Mesothelial cell of epicardium (in vitro differentiated cells): ENCODE results near the gene BMPR1B. TPM values are rescaled to one million over a fixed set of nuclear protein-coding genes. Genes with fewer than 3 reads are reported as not detected.
"Not testable (repeated sequence)": the region's sequence is repeated elsewhere in the genome, so short reads cannot be mapped to it uniquely, and the experiment has no call there.

Source experiments
- DNase-seq, 2 experiments: peaks; one replicate each; pipeline ENCODE4 v3.0.0; 2021; ENCODE audit warnings: low spot score in 2 of 2; ENCODE audit not compliant: unreplicated experiment in 2 of 2
- H3K27ac Mint-ChIP-seq: 2 replicates; pipeline ENCODE4 v1.8.0; 2021; ENCODE audit warnings: mixed read lengths
- H3K27me3 Mint-ChIP-seq: 2 replicates; pipeline ENCODE4 v1.8.0; 2021; ENCODE audit warnings: low read depth, mixed read lengths
- H3K36me3 Mint-ChIP-seq: 2 replicates; pipeline ENCODE4 v1.8.0; 2021; ENCODE audit warnings: mixed read lengths
- H3K4me1 Mint-ChIP-seq: 2 replicates; pipeline ENCODE4 v1.8.0; 2021; ENCODE audit warnings: mixed read lengths
- H3K4me3 Mint-ChIP-seq: 2 replicates; pipeline ENCODE4 v1.8.0; 2021; ENCODE audit warnings: mild to moderate bottlenecking, moderate library complexity, mixed read lengths
- H3K9me3 Mint-ChIP-seq: 2 replicates; pipeline ENCODE4 v1.8.0; 2021; ENCODE audit warnings: mixed read lengths
- CTCF ChIP-seq: fragments of 200-600 bp; sonication (generic); IDR thresholded peaks from one replicate; pipeline ENCODE4 v1.5.0; 2021; ENCODE audit warnings: antibody characterized with exemption; ENCODE audit not compliant: unreplicated experiment
- total RNA-seq: library from RNA; stranded (reverse); gene quantifications from 3 replicates; pipeline ENCODE4 v1.2.1, GENCODE V29; 2021

Gene BMPR1B
- total RNA-seq, 1 donor from 2014 or later = 2.6 TPM

GRCh38 chr4:95161781-95162469, 404.2 kb downstream of the BMPR1B start:
- H3K9me3 Mint-ChIP-seq = no peaks in the 10 kb centered on the region
- no peak overlapping the region for H3K4me3 Mint-ChIP-seq
- H3K4me1 Mint-ChIP-seq = peaks cover 11% of the 10 kb centered on the region
- no peak for DNase-seq
- no peak overlapping the region for H3K27ac Mint-ChIP-seq
- no peaks in the 10 kb centered on the region for H3K27me3 Mint-ChIP-seq
- no peak for TF ChIP-seq CTCF
- H3K36me3 Mint-ChIP-seq = no peaks in the 10 kb centered on the region

- H3K27me3 Mint-ChIP-seq = no peaks in the 10 kb centered on the region
- no peak overlapping the region for H3K27ac Mint-ChIP-seq
- no peak for DNase-seq
- TF ChIP-seq CTCF = no peak
- H3K9me3 Mint-ChIP-seq = no peaks in the 10 kb centered on the region
- peaks cover 18% of the 10 kb centered on the region for H3K4me1 Mint-ChIP-seq
- peaks cover 7% of the 10 kb centered on the region for H3K36me3 Mint-ChIP-seq
- H3K4me3 Mint-ChIP-seq = no peak overlapping the region
These were observed 405.1 kb downstream of the BMPR1B start for GRCh38 chr4:95162867-95163266.

- DNase-seq = no peak
- peak; percentile 87 for TF ChIP-seq CTCF
- peaks cover 24% of the 10 kb centered on the region for H3K36me3 Mint-ChIP-seq
- H3K27me3 Mint-ChIP-seq = no peaks in the 10 kb centered on the region
- H3K4me3 Mint-ChIP-seq = no peak overlapping the region
- peaks cover 21% of the 10 kb centered on the region for H3K4me1 Mint-ChIP-seq
- no peaks in the 10 kb centered on the region for H3K9me3 Mint-ChIP-seq
- no peak overlapping the region for H3K27ac Mint-ChIP-seq
These were observed 408.3 kb downstream of the BMPR1B start for GRCh38 chr4:95165926-95166524.

GRCh38 chr4:95167805-95168204, 410.1 kb downstream of the BMPR1B start:
- DNase-seq = no peak
- Mint-ChIP-seq H3K27ac (no peak overlapping the region), H3K9me3 (no peaks in the 10 kb centered on the region), H3K27me3 (no peaks in the 10 kb centered on the region), H3K4me1 (peaks cover 21% of the 10 kb centered on the region), H3K36me3 (peaks cover 29% of the 10 kb centered on the region), H3K4me3 (no peak overlapping the region)
- no peak for TF ChIP-seq CTCF

GRCh38 chr4:95170176-95170575, 412.4 kb downstream of the BMPR1B start:
- H3K27ac Mint-ChIP-seq = no peak overlapping the region
- H3K36me3 Mint-ChIP-seq = peaks cover 35% of the 10 kb centered on the region
- H3K9me3 Mint-ChIP-seq = peaks cover 3% of the 10 kb centered on the region
- peaks cover 21% of the 10 kb centered on the region for H3K4me1 Mint-ChIP-seq
- no peak for DNase-seq
- H3K27me3 Mint-ChIP-seq = no peaks in the 10 kb centered on the region
- no peak overlapping the region for H3K4me3 Mint-ChIP-seq
- TF ChIP-seq CTCF = no peak

GRCh38 chr4:95171377-95171776, 413.6 kb downstream of the BMPR1B start:
- not testable (repeated sequence) for H3K4me3 Mint-ChIP-seq, H3K27me3 Mint-ChIP-seq, DNase-seq, H3K27ac Mint-ChIP-seq, H3K9me3 Mint-ChIP-seq
- Mint-ChIP-seq H3K36me3 (peaks cover 39% of the 10 kb centered on the region), H3K4me1 (peaks cover 14% of the 10 kb centered on the region)
